GM21528 (cell line): Measurements from ENCODE around the gene EFNA1.

Source experiments
- ATAC-seq: cut with Tn5 transposase; IDR thresholded peaks from one replicate; pipeline ENCODE4 v1.9.1; 2021; ENCODE audit warnings: mild to moderate bottlenecking, moderate library complexity; ENCODE audit not compliant: unreplicated experiment, low FRiP score

EFNA1 gene, protein sequence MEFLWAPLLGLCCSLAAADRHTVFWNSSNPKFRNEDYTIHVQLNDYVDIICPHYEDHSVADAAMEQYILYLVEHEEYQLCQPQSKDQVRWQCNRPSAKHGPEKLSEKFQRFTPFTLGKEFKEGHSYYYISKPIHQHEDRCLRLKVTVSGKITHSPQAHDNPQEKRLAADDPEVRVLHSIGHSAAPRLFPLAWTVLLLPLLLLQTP

DNA sequence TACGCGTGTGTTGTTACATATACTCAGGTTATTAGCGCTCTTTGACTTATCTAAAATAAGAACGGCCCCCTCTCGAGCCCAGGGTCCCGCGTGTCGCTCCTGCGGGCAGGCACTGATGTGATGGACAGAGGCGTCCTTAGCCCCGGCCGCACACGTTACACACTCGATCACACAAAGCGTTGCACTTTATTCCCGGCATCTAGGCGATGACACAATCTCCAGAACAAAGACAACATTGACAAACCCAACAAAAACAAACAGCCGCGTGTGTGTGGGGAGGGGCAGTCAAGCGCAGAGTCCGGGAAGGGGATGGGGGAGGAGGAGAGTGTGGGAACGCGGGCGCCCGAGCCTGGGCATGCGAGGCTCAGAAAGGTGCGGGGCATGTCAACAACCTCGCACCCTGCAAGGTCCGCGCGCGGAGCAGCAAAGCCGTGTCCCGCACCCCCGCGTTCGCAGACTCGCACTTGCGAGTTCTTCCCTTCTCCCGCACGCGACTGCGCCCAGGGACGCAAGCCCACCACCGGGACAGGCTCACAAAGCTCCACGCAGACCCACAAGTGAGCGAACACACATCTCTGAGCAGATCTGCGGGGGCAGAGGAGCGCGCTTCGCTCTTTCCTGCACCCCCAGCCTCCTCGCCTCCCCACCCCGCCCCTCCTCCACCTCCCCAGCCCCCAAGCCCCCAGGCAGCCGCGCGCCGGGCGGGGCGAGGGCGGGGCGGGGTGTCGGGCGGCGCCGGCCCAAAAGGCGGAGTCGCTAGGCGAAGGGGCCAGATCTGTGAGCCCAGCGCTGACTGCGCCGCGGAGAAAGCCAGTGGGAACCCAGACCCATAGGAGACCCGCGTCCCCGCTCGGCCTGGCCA, at the start of gene EFNA1:
EFNA1 (plus strand) TSS at position 772 of the 862 bp plus-strand sequence. CDS start 102 bp downstream, outside the sequence.
- ATAC-seq = no peak

DNA sequence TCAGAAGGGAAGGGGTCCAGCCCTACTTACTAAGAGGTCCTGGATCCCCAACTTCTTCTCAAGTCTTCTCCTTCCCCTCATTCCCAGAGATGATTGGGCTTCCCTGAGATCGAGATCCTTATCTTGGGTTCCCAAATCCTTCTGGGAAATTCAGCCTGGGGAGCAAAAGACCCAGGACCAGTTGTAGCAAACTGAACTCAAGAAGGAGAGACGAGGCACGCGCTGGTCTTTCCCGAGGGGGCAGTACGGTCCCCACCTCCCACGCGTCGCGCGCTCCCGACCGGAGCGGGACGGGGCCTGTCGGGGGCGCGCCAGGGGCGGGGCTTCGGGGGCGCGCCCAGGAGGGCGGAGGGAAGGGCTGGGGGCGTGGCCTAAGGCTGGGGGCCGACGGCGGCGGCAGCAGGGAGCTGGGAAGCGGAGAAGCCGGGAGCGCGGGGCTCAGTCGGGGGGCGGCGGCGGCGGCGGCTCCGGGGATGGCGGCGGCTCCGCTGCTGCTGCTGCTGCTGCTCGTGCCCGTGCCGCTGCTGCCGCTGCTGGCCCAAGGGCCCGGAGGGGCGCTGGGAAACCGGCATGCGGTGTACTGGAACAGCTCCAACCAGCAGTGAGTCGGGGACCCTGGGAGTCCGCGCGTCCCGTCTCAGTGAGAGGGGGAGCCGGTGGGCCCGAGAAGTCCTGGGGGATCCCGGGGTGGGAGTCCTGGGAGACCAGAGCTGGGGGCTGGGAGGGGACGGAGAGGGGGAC, 49.0 kb upstream of the EFNA1 start, which contains the start of gene EFNA3:
EFNA3 (plus strand) TSS at position 369 of the 741 bp plus-strand sequence; CDS start at position 474, 105 bp downstream.
- no peak for ATAC-seq

DNA sequence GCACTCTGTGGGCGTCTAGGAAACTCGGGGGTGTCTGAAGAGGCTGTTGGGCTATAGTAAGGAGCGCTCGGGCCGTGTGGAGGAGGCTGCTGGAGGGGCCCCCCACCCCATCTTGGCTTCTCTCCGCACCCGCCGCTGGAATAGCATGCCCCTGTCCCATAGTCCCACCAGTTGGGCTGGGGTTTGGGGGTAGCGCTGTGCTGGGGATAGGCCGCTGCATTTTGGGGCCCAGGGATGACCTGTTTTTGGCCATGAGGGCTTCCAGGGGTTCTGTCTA, 48.5 kb upstream of the EFNA1 start:
- ATAC-seq = no peak

DNA sequence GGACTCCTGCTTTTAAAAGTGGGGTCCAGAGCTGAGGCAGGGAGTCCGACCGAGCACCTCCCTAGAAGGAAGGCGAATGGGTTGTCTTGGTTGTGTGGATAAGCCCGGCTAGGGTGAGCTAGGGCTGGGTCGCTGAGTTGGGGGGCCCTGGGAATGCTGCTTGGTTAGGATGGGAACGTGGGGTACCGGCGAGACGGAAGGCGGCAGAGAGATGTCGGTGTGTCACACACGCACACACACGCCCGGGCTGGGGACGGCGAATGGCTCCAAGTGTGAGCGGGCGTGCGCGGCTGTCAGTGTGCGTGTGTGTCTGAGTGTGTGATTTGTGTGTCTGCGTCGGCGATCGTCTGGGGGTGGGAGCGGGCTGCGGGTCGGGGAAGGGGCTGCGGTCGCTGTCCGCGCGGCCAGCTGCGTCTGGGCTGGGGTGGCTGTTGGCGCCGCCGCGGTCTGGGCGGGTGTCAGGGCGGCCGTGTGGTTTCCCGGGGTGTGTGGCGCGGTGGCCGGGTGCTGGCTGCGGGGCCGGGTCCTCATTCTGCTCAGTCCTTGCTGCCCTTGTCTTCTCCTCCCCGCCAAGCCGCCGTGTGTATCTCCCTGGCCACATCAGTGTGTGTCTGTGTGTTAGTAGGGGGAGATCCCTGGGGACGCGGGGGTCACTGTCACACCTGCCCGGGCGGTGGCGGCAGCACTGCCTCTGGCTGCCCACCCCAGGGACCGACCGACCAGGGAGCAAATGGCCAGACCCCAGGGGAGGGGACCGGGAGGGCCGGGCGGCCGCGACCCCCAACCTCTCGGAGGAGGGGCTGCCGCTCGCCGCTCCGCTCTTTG, 48.0 kb upstream of the EFNA1 start:
- no peak for ATAC-seq

DNA sequence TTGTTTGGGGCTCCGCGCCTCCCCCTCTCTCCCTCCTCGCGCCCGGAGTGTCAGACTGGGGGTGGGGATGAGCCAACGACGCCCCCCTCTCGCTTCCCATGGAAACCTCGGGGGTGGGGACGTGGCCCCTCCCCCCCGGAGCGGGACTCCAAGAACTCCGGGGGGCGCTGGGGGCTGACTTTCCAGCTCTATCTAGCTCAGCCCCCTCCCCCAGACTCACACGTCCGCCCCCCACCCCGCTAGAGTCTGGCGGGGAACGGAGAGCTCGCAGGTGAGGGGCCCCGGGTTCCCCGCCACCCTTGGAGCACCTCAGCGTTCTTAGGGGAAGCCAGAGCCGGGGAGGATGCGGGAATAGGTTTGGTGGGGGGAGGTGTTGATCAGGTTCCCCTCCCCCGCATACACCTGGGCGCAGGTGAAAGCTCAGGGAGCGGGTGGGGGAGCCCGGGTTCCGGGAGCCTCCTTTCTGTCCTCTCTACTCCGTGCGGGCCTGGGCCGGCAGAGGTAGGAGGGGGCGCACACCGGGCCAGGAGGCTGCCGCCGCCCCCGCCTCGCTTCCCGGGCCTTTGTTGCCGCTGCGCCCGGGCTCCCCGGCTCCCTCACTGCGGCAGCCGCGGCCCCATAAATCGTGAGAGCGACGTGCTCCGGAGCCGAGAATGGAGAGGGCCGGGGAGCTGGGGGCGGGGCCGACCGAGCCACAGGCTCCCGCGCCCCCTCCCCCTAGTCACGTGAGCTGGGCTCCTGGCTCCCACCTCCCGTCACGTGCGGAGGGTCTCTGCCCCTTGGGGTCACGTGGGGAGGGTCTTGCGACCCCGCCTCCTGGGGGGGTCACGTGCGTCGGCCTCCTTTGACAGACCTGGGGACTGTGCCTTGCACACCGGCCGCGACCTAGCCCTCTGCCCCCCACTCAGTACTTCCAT, 47.1 kb upstream of the EFNA1 start:
- no peak for ATAC-seq

DNA sequence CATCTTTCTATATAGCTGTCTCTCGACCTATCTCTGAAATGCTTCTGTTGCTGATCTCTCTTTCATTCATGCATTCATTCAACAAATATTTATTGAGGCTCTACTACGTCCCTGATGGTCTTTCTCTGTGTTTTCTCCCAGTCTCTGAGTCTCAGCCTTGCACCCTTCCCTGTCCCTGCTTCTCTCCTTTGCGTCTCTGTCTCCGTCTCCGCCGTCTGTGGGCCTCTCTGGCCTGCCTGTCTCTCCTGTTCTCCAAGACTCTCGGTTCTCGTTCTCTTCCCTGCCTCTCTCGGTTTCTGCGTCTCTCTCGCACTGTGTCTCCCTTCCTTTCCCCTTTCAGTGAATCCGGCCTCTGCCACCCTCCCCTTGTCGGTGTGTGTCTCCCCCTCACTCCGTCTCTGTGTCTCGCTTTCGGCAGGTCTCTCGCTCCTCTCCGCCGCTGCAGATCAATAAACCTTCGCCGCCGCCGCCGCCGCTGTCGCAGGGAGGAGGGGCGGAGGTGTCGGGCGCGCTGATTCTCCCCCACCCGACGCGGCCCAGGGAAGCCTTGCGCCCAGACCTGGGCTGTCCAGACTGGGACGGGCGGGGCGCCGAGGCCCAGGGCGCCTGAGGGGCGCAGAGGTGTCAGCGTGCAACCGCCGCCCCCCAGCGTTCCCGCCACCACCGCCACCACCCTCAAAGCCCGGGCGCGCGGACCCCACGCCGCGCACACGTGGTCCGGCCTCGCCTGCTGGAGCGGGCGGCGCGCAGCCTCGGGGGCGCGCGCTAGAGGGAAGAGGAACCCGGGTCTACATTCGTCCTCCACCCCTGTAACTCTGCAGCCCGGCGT, 46.0 kb upstream of the EFNA1 start:
- ATAC-seq = no peak

DNA sequence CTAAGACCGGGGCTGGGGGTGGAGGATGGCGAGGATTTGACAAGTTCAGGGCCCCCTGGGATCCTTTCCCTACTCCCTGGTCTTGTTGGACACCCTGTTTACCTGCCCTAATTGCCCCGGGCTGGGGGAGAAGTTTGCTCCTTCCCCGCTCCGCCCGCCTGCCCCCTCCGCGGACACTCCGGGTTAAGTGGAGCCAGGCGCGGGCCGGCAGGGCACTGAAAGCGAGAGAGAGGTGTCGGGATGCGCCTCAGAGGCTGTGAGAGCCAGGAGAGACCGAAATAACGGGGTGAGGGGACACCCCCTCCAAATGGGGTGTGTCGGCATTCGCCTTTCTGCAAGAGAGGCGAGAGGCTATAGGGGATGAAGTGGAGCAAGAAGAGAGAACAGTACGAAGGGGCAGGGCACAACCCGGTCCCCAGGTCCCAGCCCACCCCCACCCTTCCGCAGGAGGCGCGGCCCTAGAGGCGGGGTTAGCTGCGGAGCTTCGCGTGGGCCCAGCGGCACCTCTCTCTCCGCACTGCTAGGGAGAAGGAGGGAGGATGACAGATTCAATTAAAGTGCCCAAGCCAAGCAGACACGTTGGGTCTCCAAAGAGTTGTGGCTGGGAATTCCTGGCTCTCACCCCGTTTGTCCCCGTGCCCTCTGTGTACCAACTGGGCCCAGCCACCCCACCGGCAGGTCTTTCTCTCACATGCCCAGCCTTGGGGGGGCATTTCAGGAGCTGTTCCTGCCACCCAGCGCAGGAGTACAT, 45.2 kb upstream of the EFNA1 start:
- no peak for ATAC-seq

DNA sequence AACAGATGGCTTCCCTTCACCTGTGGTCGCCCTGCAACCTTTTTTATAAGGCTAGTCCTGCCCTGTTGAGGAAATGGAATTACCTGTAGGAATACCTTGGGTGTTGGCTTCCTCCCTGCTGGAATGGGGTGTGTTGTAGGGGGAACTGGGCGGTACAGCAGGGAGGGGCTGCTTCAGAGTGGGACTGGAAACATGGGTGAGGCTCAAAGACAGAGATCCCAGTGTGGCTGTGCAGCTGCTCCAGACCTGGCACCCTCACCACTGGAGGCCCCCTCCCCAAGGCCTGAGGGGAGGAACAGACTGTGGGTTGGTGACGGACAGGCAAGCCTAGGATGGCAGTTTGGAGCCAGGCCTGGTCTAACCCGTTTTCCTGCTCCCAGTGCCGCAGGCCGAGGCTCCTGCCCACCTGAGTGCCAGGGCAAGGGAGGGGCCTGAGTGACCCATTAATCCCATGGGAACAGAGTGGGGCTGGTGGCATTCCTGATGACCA, 44.6 kb upstream of the EFNA1 start:
- ATAC-seq = no peak

DNA sequence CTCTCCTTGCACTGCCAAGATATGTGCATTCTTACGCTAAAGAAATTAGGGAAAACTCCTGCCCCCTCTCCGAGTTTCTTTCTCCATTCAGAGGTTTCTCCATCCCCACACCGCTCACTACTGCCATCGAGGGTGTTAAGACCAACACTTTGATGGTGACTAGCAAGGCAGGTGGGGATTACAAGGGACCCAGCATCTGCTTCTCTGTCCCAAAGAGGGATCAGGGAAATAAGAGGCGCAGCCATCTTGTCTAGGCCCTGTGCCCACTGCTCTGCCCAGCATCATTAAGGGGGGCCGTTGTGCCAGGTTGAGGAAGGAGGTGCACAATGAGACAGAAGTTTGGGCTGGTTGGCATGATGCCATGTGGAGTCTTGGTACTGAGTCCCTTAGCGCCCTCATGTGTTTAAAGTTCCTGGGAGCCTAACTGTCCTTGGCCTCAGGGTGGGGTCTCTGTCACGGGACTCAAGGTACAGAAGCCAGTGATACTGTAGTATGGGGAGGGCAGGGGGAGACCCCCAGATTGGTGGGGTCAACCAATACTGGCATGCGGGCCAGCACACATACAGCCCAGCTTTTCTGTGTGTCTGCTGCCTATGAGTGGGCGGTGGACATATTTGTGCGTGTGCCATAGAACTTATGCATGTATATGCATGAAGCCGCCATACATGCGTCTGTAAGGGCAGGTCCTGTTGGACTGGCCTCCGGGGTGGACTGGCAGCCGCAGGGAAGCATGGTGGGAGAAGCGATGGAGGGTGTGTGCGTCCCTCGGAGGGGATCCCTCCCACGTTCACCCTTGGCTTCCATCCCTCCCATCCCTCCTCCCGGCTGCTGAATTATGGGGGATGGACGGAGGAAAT, 43.6 kb upstream of the EFNA1 start:
- ATAC-seq = peak; percentile 2

DNA sequence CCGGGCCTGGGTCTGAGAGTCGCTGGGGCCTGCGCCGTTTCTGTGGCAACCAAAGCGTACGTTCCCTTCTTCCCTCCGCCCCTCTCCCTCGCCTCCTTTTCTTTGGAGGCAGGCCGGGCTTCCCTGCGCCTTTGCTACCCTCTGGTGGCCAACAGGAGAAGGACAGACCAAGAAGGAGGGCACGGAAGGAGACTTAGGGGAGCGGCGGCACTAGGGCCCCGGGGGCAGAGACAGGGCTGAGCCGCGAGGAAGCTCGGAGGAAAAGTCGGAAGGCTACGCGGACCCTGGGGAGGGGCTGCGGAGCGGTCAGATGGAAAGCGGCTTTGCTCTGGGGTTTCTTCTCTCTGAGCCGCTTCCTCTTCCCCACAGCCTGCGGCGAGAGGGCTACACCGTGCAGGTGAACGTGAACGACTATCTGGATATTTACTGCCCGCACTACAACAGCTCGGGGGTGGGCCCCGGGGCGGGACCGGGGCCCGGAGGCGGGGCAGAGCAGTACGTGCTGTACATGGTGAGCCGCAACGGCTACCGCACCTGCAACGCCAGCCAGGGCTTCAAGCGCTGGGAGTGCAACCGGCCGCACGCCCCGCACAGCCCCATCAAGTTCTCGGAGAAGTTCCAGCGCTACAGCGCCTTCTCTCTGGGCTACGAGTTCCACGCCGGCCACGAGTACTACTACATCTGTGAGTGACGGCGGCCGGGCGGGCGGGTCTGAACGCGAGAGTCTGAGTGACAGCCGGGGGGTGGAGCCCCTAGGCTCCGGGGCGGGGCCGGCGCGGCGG, 42.8 kb upstream of the EFNA1 start:
- ATAC-seq = peak; percentile 74

DNA sequence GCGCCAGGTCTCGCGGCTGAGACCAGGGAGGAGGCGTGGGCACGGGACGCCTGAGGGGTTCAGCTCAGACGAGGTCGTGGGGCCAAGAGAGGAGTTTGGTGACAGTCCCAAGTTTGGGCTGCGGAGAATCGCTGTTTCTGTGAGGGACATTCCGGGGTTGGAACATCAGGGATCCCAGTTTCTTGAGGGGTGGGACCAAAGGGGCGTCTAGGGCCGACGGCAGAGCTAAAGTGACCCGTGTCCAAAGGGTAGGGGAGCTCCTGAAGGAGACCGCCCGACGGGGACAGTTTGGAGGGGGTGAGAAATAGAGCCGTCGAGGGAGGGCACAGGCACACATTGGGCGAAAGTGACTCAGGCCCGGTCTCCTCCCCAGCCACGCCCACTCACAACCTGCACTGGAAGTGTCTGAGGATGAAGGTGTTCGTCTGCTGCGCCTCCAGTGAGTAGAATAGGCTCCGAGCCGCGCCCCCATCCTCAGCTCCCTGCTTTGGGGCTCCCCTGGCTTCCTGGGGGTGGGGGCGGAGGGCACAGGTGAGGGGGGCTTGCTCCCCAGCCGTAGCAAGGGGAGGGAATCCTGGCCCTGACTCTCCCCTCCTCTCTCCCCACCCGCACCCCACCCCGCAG, 42.1 kb upstream of the EFNA1 start:
- no peak for ATAC-seq

DNA sequence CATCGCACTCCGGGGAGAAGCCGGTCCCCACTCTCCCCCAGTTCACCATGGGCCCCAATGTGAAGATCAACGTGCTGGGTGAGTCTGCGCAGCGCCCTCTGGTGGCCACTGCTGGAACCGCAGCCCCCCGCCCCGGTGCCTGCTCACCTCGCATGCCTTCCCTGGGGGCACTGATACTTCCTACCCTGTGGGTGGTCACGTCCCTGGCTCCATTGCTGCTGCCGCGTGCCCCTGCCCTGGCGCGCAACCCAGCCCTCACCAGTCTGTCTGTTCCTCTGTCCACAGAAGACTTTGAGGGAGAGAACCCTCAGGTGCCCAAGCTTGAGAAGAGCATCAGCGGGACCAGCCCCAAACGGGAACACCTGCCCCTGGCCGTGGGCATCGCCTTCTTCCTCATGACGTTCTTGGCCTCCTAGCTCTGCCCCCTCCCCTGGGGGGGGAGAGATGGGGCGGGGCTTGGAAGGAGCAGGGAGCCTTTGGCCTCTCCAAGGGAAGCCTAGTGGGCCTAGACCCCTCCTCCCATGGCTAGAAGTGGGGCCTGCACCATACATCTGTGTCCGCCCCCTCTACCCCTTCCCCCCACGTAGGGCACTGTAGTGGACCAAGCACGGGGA, 41.4 kb upstream of the EFNA1 start:
- ATAC-seq = no peak

DNA sequence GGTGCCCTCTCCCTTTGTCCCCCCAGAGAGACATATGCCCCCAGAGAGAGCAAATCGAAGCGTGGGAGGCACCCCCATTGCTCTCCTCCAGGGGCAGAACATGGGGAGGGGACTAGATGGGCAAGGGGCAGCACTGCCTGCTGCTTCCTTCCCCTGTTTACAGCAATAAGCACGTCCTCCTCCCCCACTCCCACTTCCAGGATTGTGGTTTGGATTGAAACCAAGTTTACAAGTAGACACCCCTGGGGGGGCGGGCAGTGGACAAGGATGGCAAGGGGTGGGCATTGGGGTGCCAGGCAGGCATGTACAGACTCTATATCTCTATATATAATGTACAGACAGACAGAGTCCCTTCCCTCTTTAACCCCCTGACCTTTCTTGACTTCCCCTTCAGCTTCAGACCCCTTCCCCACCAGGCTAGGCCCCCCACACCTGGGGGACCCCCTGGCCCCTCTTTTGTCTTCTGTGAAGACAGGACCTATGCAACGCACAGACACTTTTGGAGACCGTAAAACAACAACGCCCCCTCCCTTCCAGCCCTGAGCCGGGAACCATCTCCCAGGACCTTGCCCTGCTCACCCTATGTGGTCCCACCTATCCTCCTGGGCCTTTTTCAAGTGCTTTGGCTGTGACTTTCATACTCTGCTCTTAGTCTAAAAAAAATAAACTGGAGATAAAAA, 40.7 kb upstream of the EFNA1 start:
- no peak for ATAC-seq
